Effector CD8-positive, alpha-beta T cell (primary cell): ENCODE results near the gene SLC38A1.
A peak's percentile ranks its signal among the peaks of the same experiment; 100 is the strongest.

Source experiments
- DNase-seq: peaks from one replicate; lab custom pipeline; 2025; lab: John Stamatoyannopoulos, UW

SLC38A1 gene

DNA sequence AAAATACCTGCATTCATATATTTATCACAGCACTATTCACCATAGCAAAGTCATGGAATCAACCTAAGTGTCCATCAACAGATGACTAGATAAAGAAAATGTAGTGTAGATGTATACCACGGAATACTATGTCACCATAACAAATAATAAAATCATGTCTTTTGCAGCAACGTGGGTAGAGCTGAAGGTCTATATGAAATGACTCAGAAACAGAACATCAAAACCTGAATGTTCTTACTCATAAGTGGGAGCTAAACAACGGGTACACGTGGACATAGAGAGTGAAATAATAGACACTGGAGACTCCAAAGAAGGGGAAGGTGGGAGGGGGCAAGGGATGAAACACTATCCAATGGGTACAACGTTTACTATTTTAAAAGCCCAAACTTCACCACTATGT, 37.9 kb downstream of the SLC38A1 start:
- DNase-seq, result no peak

DNA sequence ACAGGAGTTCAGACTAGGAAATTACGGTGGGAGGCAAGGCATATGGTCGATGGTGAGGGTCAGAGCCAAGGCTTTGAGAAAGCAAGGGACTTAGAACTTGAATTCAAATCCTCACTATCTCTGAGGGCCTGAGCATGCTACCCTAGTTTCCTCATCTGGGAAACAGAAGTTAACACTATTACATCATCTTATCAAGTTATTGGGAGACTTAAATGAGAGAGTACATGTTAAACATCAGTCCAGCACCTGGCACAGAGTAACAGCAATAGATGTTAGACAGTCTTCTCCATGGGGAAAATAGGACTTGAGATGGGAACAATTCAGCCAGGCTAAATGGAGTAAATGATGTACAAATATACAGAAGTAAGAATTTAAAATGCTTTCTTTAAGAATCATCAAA, 38.5 kb downstream of the SLC38A1 start:
- DNase-seq, result no peak

DNA sequence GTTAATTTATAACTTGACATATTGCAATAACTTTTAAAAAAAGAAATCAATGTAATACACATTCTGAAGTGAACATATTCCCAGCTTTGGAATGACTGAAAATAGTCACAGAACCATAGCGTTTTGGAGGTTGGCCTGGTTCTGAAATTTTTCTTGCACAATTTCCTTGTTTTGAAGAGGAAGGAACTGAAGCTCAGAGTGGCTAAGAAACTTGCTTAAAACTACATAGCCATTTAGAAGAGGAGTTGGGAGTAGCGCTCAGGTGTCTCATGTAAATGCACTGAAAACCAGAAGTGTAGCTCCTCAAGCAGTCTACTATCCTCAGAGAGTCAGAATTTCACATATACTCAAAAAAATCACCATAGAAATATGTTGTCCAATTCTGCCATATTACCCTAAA, 41.2 kb downstream of the SLC38A1 start:
- DNase-seq, result no peak

DNA sequence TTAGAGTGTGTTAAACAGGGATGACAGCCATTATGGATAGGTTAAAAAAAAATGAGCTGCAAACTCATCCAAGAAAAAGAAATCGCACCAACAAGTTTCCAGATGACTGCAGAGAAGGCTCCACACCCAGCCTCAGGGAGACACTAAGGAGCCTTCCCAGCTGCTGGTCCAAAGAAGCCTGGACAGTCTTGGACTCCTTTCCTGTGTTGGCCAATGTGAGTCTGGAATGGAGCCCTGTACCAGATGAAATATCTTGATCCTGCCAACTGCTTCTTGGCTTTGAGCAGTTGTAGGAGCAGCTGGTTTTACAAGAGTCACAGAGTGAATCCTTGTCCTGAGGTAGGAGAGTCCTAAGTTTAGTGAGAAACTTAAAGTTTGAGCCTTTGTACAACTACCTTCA, 44.5 kb downstream of the SLC38A1 start:
- DNase-seq, result no peak

DNA sequence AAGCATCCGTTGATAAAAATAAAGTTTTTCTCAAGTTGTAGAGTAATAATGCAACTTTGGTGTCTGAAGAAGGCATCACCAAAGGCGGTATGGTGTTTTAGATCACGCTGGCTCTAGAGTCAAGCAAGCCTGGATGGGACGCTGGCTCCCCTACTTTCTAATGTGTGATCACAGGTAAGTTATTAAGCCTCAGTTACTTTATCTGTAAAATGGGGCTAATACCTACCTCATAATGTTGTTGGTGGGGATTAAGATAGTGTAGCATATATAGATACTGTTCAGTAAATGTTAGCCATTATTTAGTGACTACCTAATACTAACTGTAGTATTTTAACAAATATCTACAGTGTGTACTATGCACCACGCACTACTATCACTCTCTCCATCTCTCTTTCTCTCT, 45.8 kb downstream of the SLC38A1 start:
- DNase-seq, result no peak

DNA sequence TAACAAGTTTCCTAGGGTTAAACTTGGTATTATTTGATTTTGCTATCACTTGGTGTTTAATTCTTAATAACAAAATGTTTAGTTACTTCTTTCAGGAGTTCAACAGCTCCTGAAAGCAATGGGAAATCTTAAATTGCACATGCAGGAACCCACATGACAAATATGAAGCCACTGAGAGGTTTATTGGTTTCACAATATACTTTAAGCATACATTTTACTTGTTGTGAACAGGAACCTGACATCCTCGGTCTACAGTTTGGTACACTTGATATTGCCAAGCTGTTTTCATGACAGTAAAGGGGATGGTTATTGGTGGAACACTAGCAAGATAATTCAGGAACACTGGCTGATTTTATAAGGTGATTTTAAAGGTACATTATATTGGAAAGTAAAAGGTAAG, 46.2 kb downstream of the SLC38A1 start:
- no peak for DNase-seq

DNA sequence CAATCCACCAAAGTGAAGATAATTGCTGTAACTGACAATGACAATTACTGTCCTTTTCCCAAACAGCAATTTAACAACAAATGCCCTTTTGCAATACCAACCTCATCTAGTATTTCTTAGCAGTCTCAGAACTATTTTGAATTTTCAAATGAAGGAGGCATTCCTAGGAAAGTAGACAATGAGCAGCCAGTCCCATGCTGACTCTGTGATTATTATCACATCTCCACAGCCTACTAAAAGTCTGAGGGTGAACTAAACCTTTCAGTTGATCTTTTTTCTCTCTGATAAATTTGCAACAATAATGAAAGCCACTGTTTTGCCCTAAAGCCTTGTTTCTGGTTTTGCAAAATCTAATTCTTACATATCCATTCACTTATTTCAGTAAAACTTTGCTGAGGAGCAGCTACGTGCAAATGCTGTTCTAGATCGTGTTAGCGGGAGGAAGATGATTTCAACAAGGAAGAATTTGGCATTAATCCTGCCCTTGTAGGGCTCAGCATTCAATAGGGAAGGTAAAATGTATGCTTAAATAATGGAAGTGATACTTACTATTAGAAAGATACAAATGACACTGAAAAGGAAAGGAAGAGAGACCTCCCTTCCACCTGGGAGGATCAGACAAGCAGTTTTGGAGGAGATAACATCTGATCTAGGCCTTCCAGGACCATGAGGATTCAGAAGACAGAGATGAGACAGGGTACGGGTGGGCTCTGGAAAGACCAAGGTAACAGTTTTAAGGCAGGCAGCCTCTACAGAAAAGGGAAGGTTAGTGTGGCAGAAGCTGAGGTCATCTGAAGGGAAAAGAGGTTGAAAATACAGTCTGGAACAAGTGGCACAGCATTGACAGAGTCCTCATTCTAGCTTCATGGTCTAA, 47.4 kb downstream of the SLC38A1 start:
- DNase-seq, result no peak

DNA sequence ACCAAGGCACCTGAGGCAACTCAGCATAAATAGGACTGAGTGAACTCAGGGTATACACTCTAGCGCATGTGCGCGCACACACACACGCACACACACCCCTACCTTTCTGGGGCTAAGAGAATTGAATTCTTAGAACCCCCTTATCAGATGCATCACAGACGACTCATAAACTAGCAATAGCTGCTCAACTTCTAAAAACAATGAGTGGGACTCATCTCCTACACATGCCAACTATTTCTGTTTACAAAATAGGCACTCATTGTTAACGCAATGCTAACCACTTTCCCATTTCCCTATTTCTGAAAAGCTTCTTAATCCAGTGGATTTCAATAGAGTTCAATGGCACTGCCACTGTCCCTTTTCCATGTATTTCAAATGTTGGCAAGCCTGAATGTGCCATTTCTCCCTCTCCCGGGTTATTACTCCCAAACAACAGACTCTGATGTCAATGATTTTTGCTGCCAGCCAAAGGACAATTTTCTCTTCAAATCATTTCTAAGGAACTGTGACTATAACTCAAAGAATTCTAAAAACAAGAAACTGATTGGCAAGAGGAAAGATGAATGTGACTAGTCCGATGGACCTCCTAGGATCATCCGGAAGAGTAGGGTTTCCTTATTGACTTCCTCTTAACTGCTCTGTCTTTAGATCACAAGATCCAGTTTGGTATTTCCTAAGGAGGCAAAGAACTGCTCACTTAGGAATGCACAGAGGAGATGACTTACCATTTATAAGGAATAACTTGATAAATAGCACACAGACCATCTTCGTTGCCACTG, 48.8 kb downstream of the SLC38A1 start:
- DNase-seq, result peak; percentile 45

DNA sequence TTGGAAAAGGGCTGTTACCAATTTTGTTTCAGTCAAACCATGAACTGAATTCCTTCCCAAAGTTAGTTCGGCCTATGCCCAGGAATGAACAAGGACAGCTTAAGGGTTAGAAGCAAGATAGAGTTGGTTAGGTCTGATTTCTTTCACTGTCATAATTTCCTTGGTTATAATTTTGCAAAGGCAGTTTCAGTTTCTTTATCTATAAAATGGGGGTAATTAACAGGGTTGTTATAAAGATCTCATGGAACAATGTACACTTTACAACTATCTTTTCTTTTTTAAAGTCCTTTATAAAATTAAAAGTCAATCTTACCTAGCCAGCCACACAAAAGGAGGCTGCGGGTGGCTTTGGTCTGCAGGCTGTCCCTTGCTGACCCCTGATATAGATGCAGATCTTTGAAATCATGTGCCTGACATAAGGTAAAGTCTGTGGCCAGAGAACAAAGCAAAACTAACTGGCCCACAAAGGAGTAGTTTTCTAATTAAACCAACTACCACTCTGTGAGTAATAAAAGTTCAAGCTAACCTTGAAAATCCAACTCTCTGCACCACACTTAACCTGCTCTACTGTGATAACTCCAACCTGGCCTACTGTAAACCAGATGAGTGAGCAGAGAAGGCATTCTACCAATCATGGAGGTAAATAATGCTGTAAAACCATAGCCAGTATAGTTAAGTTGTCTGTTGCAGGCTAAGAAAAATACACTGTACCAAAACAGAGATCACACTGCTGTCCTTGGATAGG, 49.5 kb downstream of the SLC38A1 start:
- no peak for DNase-seq

DNA sequence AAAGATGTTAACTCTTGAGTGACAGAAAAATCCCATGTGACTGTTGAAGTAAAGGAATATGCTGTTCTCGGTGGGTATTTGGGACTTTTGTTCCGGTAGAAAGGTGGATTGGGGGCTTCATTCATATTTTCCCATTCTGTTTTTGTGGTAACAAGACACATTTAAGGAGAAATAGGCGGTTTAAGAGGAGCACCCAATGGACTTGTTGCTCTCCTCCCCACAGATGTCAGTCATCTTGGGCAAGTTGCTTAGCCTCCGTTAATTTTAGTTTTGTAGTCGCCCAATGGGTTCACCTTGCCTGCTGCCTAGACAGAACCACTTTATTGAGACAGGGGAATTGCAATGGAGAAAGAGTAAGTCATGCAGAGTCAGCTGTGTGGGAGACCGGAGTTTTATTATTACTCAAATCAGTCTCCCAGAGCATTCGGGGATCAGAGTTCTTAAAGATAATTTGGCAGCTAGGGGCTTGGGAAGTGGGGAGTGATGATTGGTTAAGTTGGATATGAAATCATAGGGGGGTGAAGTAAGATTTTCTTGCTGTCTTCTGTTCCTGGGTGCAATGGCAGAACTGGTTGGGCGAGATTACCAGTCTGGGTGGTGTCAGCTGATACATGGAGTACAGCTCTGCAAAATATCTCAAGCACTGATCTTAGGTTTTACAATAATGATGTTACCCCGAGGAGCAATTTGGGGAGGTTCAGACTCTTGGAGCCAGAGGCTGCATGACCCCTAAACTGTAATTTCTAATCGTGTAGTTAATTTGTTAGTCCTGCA, 50.3 kb downstream of the SLC38A1 start:
- DNase-seq, result no peak

DNA sequence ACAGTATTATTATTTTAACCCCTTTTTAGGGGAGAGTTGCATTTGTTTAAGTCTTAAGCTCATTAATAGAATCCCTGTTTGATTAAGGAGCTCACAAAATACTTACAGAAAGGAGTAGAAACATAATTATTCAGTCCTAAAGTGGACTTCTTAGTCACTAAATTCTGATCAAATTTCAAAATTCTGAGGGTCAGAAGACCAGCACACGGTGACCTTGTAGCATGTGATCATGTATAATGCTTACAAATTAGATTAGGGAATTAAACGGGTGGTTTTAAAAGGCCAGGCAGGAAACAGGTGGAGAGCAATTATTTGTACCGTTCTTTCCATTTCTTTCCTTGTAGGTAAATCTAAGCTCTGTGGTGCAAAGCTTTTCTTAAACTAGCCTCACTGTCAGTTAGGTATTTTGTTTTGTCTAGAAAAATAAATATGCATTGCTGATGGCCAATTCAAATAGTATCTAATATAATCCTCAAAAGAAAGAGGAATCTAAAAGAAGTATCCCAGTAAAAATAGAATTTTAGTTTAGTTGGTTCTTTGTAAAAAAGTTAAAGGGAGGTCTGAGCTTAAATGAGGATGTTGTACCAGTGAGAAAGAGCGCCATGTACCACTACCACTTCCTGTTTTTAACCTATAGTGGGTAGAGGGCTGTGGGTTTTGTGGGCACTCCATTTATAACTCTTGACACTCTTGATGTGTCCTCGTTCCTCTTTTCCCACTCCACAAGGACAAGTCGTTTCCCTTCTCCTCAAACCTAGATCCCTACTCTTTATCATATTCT, 51.1 kb downstream of the SLC38A1 start:
- peak; percentile 44 for DNase-seq

DNA sequence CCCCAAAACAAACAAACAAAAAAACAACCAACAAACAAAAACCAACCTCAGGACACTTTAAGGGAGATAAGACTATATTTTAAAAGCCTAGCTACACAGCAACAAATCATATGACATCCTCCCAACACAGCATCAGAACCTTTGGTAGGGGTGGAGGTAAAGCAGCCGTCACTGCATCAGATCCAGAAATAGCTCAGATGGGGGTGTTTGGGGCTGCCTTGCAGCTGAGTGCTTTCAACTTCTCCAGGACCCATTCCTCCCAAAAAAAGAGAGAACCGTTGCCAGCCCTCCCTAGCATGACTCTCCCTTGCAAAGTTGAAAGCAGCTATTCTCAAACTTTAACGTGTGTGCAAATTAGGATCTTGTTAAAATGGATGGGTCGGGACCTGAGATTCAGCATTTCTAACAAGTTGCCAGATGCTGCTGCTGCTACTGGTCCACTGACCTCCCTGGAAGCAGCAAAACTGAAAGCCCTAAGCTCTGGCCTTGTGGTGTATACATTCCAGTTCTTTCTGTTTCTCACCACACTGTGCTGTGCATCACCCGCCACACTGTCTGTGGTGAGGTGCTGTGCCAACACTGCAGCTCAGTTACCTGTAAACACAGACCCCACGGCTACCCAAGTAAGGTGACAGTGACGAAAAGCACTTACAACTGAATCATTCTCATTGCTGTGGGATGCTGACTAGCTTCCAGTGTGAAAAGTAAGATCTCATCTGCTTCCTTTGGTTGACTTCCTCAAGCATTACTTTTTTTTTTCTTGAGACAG, 54.0 kb downstream of the SLC38A1 start:
- DNase-seq, result peak; percentile 60

DNA sequence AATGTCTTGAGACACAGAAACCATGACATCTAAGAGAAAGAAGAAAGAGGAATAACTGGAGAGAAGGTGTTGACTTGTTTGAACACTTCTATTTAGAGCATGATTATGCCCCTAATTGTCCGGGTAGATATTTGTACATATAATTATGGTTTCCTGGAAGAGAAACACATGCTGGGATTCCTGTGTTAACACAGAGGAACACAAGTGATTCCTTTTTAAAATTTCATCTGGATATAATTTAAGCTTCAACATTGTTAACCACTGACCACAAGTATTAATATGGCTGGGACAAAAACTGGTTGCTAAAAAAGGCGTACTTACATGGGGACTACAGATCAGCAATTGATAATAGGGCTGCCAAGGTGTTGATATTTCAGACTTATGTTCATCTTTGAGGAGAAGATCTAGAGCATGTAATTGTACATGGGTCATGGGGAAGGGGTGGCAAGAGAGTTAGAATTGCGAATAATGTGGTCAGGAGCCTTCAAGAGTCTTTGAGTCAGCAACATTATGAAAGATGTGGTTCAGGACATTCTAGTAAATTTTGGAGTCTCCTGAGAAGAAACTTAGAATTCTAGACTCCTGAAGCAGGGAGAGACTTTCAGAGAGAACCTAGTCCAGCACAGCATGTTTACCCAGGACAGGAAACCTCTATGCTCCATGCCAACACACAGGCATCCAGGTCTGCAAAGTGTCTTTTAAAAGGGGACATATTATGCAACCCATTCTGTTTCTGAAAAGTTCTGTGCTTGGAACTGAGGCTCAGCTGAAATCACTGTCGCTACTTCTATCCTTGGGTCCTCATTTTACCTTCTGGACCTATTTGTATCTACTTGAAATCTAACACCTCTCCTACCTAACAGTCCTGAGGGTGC, 56.5 kb downstream of the SLC38A1 start:
- DNase-seq, result no peak

DNA sequence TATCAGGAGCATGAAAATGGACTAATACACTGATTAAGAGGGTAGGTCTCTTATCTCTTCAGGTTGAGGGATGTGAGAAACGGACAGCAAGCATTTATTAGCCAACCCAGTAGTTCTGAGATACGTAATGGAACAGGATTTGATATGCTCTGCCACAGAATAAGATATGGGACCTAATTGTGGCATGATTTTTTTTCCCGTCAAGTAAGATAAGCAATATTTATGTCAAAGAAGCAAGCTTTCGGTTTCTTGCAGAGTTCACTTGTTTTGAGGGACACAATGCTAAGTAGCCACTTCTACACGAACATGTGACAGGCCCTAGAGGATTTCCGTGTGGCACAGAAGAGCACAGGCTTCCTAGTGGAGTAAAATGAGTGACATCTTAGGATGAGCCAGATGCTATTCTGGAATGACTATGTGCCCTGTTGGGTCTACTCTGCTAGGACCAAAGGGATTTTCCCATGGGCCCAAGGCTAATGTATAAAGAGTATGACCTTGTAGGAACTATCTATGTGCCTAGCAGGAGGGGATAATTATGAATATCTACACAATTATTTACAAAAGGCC, 57.9 kb downstream of the SLC38A1 start:
- no peak for DNase-seq

DNA sequence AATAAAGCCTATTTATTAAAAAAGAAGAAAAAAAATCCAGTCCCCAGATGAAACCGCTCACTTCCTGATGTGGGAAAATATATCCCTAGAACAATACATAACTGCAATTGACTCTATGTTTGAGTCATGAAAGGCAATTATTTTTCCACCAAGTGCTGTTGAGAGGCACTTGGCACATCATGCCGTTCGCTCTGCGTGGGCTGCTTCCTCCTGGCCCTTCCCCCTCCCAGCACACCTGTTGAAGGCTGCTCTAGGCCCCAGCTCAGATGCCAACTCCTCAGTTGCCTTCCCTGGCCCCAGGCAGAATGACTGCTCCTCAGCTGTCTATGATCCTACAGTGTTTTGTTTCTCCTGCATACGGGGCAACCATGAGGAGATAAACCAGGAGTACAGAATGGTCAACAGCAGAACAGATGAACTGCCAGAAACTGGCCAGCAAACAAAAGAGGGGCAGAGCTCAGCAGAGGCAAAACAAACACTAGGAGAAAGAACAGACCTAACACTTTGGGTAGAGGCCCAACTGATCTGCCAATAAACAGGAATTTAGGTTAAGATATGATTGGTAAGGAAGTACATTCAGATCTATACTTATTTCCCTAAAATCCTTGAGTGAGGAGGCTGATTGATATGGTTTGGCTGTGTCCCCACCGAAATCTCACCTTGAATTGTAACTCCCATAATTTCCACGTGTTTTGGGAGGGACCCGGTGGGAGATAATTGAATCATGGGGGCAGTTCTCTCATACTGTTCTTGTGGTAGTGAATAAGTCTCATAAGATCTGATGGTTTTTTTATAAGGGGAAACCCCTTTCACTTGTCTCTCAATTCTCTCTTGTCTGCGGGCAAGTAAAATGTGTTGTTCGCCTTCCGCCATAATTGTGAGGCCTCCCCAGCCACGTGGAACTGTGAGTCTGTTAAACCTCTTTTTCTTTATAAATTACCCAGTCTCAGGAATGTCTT, 58.6 kb downstream of the SLC38A1 start:
- DNase-seq, result peak; percentile 26

DNA sequence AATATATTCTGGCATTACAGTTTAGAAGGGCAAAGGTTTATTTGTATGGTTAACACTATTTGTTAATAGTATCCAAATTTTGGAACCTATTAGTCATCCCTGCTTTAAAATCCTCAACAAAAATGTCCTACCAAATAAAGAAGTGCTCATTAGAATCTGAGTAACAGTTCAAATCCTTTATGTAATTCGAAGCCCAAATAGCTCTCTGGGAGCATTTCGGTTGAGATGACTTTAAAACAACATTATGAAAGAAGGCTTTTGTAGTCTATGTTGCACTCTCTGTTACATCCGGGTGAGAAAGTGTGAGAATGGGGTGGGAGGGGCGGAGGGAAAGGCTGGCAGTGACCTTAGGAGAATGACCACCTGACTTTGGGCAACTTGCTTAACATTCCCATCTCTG, 59.7 kb downstream of the SLC38A1 start:
- no peak for DNase-seq

DNA sequence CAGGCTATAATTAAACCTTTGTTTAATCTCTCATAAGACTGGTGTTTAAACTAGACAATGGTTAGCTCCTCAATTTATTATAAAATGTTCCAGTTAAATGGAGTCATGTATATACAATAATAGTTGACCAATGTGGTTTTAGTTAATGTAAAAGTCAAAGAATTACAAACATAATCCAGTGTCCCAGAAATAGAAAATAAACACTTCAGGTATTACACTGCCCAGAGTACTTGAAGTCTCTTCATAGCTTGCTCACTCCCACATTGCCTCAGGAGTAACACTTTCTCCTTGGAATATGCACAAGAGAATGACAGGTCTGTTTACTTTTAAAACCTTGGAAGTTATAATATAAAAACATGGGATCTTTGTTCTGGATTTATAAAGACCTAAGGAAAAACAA, 60.5 kb downstream of the SLC38A1 start:
- DNase-seq, result no peak

DNA sequence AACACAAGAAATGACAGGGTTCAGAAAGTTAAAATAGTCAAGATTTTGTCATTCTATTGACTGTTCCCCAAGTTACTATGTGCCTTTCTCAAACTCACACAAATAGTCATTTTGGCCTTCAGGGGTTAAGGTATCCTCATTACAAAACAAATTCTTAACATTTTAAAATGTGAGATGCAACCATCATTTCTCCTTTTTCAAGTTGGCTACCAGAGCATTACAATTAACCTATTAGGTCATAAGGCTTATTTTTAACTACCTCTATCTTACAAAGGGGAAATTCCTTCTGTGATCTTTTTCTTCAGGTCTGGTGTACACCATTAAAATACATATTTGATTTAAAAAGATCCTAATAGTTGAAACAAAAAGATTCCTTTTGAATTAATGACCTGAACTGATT, 61.2 kb downstream of the SLC38A1 start:
- no peak for DNase-seq
